Epithelial cell of esophagus (primary cell): ENCODE measurements around the gene FAAP20.

ENCODE experiments used
- DNase-seq: peaks from one replicate; pipeline ENCODE4 v3.0.0; 2010; ENCODE audit warnings: low read depth
- H3K4me3 ChIP-seq: 2 replicates; pipeline ENCODE4 v1.5.1; 2011; ENCODE audit warnings: mild to moderate bottlenecking, low read length, control low read depth
- CTCF ChIP-seq: IDR thresholded peaks from 2 replicates; pipeline ENCODE4 v1.5.1; 2011; ENCODE audit warnings: low read depth, mild to moderate bottlenecking, low read length, control low read depth, inconsistent platforms; ENCODE audit not compliant: insufficient read depth; ENCODE audit errors: missing control alignments

The FAAP20 gene

GRCh38 chr1:2146836-2147517 is 47.6 kb downstream of the FAAP20 start:
- H3K4me3 ChIP-seq = no peak overlapping the region
- no peak for TF ChIP-seq CTCF
- DNase-seq = no peak

- DNase-seq = no peak
- TF ChIP-seq CTCF = no peak
- no peak overlapping the region for H3K4me3 ChIP-seq
Observed at GRCh38 chr1:2145946-2146835, 48.4 kb downstream of the FAAP20 start.

GRCh38 chr1:2144501-2145090 is 50.0 kb downstream of the FAAP20 start:
- H3K4me3 ChIP-seq = no peak overlapping the region
- DNase-seq = no peak
- TF ChIP-seq CTCF = no peak

GRCh38 chr1:2143814-2144500 is 50.6 kb downstream of the FAAP20 start:
- H3K4me3 ChIP-seq = no peak overlapping the region
- no peak for DNase-seq
- TF ChIP-seq CTCF = no peak

GRCh38 chr1:2141025-2141424 is 53.5 kb downstream of the FAAP20 start:
- no peak overlapping the region for H3K4me3 ChIP-seq
- DNase-seq = no peak
- no peak for TF ChIP-seq CTCF
